NCI-H2029 treated with DMSO at 0.1 percent for 48 hours (cell line): ENCODE measurements around the gene COA1.

Experiments used
- DNase-seq: peaks from one replicate; lab custom pipeline; 2025; lab: John Stamatoyannopoulos, UW

COA1 gene

DNA sequence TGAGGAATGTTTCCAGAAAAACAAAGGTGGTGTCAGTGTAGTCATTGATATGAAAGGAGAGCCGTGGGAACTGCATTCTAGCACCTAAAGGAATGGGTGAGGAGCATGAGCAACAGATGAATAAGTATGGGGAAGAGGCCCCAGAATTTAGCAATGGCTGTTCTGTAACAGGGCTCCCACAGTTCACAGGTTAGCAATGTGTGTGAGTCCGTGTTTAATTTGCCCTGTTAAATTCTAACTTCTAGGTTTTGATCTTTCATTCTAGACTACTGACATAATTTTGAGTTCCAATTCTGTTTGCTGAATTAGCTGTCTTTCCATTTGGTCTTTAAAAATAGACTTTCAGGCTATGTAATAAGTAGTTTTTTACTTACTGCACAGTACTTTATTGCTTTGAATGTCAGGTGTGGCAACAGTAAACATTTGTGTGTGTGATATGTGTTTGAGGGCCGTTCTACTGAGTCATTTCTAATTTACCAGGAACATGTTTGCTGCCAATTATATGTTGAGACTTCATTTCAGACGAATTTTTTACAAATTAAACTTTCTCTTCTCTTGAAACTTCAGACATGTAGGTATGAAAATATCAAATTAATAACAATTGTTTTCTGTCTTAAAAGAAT is 137.7 kb downstream of the COA1 start:
- no peak for DNase-seq

DNA sequence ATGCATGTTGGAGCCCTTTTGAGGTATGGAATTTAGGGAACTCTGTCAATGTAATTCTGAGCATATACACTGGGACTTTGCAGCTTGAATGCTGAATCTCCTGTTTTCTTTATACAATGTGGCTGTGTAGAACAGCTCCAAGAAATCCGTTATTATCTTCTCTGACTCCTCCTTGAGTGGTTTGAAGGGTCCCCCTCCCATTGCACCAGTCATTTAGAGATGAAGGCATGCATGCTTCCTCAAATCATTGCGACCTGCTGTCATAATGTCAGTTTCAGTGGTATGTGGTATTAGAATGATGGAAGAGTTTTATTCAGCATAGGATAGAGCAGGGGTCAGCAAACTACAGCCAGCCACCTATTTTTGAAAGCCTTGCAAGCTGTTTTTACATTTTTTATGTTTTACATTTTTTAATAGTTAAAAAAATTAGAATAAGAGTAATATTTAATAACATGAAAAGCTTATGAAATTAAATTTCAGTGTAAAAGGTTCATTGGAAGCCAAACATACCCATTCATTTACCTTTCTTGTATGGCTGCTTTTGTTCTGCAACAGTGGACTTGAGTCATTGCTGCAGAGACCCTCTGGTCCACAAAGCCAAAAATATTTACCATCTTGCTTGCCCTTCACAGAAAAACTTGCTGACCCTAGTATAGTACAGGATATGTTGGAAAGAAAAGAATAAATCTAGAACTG is 138.3 kb downstream of the COA1 start:
- no peak for DNase-seq

DNA sequence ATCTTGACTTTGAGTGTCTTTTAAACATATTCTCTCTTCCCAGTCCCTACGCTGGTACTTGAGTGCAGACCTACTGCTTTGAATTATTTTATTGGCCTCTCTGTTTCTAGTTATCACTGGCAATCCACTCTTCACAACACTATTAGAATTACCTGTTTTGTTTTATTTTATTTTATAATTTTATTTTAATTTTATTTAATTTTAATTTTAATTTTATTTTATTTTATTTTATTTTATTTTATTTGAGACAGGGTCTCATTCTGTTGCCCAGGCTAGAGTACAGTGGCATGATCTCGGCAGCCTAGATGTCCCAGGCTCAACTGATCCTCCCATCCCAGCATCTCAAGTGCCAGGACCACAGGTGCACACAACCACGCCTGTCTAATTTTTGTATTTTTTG is 139.6 kb downstream of the COA1 start:
- DNase-seq, result no peak
